Prostate gland (tissue), 2 donors: Measurements from ENCODE around the gene MIGA1. TPM values are rescaled to one million over a fixed set of nuclear protein-coding genes. Genes with fewer than 3 reads are reported as not detected.

Source experiments
- DNase-seq: peaks from one replicate; pipeline ENCODE4 v3.0.0-alpha.2; 2019; ENCODE audit warnings: low spot score
- H3K27ac ChIP-seq, 2 donors: fragments of 200-600 bp; sonication (generic); 2 replicates each; pipeline ENCODE4 v1.5.1; 2017 to 2019
- H3K27me3 ChIP-seq: fragments of 200-600 bp; sonication (generic); replicated peaks from 2 replicates; pipeline ENCODE4 v1.5.1; 2019; ENCODE audit not compliant: insufficient read depth
- H3K36me3 ChIP-seq, 2 donors: fragments of 200-600 bp; sonication (generic); 1 replicate in 1 of 2; 2 replicates in 1 of 2; pipeline versions ENCODE4 v1.5.1 to v1.8.1; 2017 to 2019
- H3K4me1 ChIP-seq: fragments of 200-600 bp; sonication (generic); replicated peaks from 2 replicates; pipeline ENCODE4 v1.5.1; 2019
- H3K4me3 ChIP-seq, 2 donors: fragments of 200-600 bp; sonication (generic); 2 replicates each; pipeline ENCODE4 v1.5.1; 2017 to 2019
- H3K9me3 ChIP-seq: fragments of 200-600 bp; sonication (generic); 2 replicates; pipeline ENCODE4 v1.5.1; 2017
- POLR2A ChIP-seq: fragments of 450-650 bp; IDR thresholded peaks from one replicate; pipeline ENCODE4 v1.6.1; 2016; ENCODE audit warnings: antibody characterized with exemption, mild to moderate bottlenecking
- POLR2AphosphoS5 ChIP-seq: sonication (generic); formaldehyde crosslinking; IDR thresholded peaks from one replicate; pipeline ENCODE4 v1.6.1; 2017; ENCODE audit warnings: antibody characterized with exemption
- WGBS: methylation state at CpG from one replicate; pipeline ENCODE4 v1.1.5; 2018; 5-methylcytosine and 5-hydroxymethylcytosine counted together
- intact Hi-C: fragments of 100-400 bp; cut with DNase I; formaldehyde crosslinking; loops from one replicate; pipeline ENCODE4 v1.14.2; 2022
- total RNA-seq, 2 donors: library from RNA; depleted of rRNA; stranded (reverse); fragments of >200 nt; gene quantifications; one replicate each; pipeline ENCODE4 v1.1.0, GENCODE V29; 2016
- TF ChIP-seq, protein P1 (sequence below), 4 experiments: fragments of 200-600 bp in 2 of 4; fragments of 450-650 bp in 2 of 4; sonication (generic) in 2 of 4; IDR thresholded peaks; 1 replicate in 3 of 4; 2 replicates in 1 of 4; pipeline ENCODE4 v1.5.1; 2016 to 2019; ENCODE audit warnings: antibody characterized with exemption in 4 of 4, mild to moderate bottlenecking in 2 of 4, moderate library complexity in 2 of 4

The MIGA1 gene
- total RNA-seq, 2 donors from 2014 or later = 16.2 to 19.3 TPM

DNA sequence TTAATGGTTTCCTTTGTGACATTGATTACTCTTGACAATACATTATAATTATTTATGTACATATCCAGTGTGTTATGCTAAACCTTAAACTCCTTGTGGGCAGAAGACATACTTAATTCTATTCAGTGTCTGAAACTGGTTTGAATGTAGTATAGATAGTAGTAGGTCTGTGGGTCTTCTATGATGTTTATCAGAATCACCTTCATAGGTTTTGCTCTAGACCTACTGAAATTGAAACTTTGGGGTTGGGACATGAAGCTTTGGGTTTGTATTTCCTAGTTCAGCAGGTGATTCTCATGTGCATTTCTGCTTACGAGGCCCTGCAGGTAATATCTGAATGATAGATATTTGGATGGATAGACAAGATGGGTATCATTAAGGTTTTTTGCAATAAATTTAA lies 48.6 kb downstream of the MIGA1 start:
- Histone ChIP-seq H3K27me3 (no peaks in the 10 kb centered on the region), H3K27ac (no peak overlapping the region), H3K36me3 (no peaks in the 10 kb centered on the region), H3K4me1 (no peaks in the 10 kb centered on the region), H3K4me3 (no peak overlapping the region), H3K9me3 (no peaks in the 10 kb centered on the region)
- 100% methylated on average over 1 of the region's 1 CpG for WGBS
- DNase-seq = no peak
- TF ChIP-seq POLR2AphosphoS5 (no peak), POLR2A (no peak)
- TF ChIP-seq, protein P1, sequence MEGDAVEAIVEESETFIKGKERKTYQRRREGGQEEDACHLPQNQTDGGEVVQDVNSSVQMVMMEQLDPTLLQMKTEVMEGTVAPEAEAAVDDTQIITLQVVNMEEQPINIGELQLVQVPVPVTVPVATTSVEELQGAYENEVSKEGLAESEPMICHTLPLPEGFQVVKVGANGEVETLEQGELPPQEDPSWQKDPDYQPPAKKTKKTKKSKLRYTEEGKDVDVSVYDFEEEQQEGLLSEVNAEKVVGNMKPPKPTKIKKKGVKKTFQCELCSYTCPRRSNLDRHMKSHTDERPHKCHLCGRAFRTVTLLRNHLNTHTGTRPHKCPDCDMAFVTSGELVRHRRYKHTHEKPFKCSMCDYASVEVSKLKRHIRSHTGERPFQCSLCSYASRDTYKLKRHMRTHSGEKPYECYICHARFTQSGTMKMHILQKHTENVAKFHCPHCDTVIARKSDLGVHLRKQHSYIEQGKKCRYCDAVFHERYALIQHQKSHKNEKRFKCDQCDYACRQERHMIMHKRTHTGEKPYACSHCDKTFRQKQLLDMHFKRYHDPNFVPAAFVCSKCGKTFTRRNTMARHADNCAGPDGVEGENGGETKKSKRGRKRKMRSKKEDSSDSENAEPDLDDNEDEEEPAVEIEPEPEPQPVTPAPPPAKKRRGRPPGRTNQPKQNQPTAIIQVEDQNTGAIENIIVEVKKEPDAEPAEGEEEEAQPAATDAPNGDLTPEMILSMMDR (IDR thresholded peaks at IDR 0.05) = no peak
- intact Hi-C loops = loop anchor here (10.0 kb wide), 1 partner anchor 147 kb away; the partner anchor contains the start of gene FUBP1

DNA sequence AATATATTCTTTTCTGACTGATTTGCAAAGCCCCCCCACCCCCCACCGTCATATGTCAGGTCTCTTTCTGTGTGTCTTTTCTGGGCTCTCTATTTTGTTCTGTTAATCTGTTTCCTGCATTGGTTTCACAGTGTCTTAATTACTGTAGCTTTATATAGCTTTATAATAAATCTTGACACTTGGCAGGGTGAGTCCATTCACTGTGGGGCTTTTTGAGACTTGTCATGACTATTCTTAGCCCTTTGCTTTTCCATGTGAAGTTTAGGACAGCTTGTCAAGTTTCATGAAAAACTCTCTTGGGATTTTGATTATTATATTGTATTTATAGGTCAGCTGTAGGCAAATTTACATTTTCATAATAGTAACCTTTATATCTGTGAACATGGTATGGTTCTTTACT lies 50.4 kb downstream of the MIGA1 start:
- no peak overlapping the region for H3K27ac ChIP-seq
- no peak overlapping the region for H3K4me3 ChIP-seq
- H3K4me1 ChIP-seq = no peaks in the 10 kb centered on the region
- intact Hi-C loops = loop anchor here (10.0 kb wide), 1 partner anchor 145 kb away; the partner anchor contains the start of gene FUBP1
- no peak for DNase-seq
- H3K27me3 ChIP-seq = no peaks in the 10 kb centered on the region
- no peak for TF ChIP-seq POLR2A
- 82% methylated on average over 1 of the region's 1 CpG for WGBS
- H3K9me3 ChIP-seq = no peaks in the 10 kb centered on the region
- H3K36me3 ChIP-seq = no peaks in the 10 kb centered on the region

DNA sequence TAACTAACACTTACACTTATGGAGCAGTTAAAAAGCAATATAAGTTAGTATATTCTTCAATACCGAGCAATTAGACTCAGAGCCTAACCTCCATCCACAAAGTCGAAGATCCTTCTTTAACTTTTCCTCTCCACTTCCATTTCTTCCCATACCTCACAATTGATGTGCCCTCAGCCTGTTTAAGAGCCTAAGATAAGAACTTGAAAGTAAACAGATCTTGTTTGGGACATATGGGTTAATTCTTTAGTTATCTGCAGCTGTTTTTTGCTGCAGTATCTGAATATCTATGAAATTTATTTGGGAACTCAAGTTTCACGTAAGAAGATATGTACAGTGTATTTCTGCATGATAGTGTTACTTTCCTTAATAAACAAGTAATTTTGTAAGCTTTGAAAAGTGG lies 51.5 kb downstream of the MIGA1 start:
- Histone ChIP-seq H3K4me1 (no peaks in the 10 kb centered on the region), H3K9me3 (no peaks in the 10 kb centered on the region), H3K27ac (peak overlapping the region in 1 of 2 donors; percentile 35), H3K27me3 (no peaks in the 10 kb centered on the region), H3K36me3 (no peaks in the 10 kb centered on the region), H3K4me3 (no peak overlapping the region)
- intact Hi-C loops = no loop called here
- 72% methylated on average over 3 of the region's 3 CpGs for WGBS
- TF ChIP-seq, protein P1 (IDR thresholded peaks at IDR 0.05) = no peak
- TF ChIP-seq POLR2A = no peak
- no peak for TF ChIP-seq POLR2AphosphoS5
- no peak for DNase-seq

GRCh38 chr1:77831566-77831965 lies 52.1 kb downstream of the MIGA1 start:
- intact Hi-C loops = no loop called here
- 72% methylated on average over 4 of the region's 4 CpGs for WGBS
- Histone ChIP-seq H3K9me3 (no peaks in the 10 kb centered on the region), H3K4me3 (no peak overlapping the region), H3K4me1 (no peaks in the 10 kb centered on the region), H3K36me3 (no peaks in the 10 kb centered on the region), H3K27me3 (no peaks in the 10 kb centered on the region), H3K27ac (peak overlapping the region; percentile 16 to 35)
- no peak for TF ChIP-seq POLR2A
- TF ChIP-seq, protein P1 (IDR thresholded peaks at IDR 0.05) = no peak
- no peak for TF ChIP-seq POLR2AphosphoS5
- DNase-seq = no peak

DNA sequence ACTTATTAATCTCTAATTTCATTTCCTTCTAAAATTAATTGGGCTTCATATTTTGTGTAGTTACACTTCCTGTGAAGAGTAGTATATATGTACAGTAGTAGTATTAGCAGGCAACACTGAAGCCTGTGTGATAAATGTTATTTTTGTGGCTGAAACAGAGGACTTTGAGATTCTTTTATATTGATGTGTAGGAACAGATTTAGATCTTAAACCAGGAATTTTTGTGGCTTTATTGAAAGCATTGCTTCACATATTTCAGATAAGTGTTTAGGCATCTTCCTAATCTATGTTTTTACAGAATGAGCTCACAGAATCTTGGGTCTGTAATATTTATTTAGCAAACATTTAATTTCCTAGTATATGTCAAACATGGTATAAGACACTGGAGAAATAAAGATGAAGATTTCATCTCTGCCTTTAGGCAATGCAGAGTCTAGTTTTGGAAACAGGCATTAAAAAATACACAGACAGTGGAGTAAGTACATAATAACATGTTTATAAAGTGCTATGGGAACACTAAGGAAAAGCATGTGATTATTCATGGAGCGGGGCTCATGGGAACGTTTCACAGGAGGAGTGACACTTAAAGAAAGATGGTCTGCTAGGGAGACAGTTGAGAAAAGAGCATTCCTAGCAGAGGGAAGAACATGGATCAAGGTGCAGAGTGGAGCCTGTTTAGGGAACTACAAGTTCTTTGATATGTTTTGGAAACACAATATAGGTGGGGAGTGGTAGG lies 52.7 kb downstream of the MIGA1 start:
- intact Hi-C loops = loop anchor here (2.0 kb wide), 1 partner anchor 57 kb away; the partner anchor contains the start of gene NEXN
- WGBS = 22% methylated on average over 2 of the region's 2 CpGs

More for the DNA sequence above, 52.7 kb downstream of the MIGA1 start:
- Histone ChIP-seq H3K27me3 (no peaks in the 10 kb centered on the region), H3K4me3 (no peak overlapping the region), H3K27ac (peak overlapping the region; percentile 35 to 57), H3K9me3 (no peaks in the 10 kb centered on the region), H3K36me3 (no peaks in the 10 kb centered on the region), H3K4me1 (no peaks in the 10 kb centered on the region)
- DNase-seq = no peak
- TF ChIP-seq POLR2A (no peak), POLR2AphosphoS5 (no peak)
- TF ChIP-seq, protein P1 (IDR thresholded peaks at IDR 0.05) = no peak
